ENCODE data around the gene IHH. TPM values are rescaled to one million over a fixed set of nuclear protein-coding genes. Genes with fewer than 3 reads are reported as not detected.
A peak's percentile ranks its signal among the peaks of the same experiment; 100 is the strongest.

Gene IHH
- total RNA-seq, 1 experiment from 2014 or later = 0.17 TPM

- TF ChIP-seq, protein P1, sequence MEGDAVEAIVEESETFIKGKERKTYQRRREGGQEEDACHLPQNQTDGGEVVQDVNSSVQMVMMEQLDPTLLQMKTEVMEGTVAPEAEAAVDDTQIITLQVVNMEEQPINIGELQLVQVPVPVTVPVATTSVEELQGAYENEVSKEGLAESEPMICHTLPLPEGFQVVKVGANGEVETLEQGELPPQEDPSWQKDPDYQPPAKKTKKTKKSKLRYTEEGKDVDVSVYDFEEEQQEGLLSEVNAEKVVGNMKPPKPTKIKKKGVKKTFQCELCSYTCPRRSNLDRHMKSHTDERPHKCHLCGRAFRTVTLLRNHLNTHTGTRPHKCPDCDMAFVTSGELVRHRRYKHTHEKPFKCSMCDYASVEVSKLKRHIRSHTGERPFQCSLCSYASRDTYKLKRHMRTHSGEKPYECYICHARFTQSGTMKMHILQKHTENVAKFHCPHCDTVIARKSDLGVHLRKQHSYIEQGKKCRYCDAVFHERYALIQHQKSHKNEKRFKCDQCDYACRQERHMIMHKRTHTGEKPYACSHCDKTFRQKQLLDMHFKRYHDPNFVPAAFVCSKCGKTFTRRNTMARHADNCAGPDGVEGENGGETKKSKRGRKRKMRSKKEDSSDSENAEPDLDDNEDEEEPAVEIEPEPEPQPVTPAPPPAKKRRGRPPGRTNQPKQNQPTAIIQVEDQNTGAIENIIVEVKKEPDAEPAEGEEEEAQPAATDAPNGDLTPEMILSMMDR (IDR thresholded peaks at IDR 0.05 in 2 of 3, conservative IDR thresholded peaks at IDR 0.05 in 1 of 3; ENCODE audit: borderline replicate concordance in 1 of 3, insufficient read depth in 1 of 3, low read depth in 2 of 3, low read length in 2 of 3) = no peak
- no peak for TF ChIP-seq EZH2phosphoT487 (IDR thresholded peaks at IDR 0.05; ENCODE audit: borderline replicate concordance)
- no peak for TF ChIP-seq EGR1 (IDR thresholded peaks at IDR 0.05; ENCODE audit: low read depth)
- no peak for TF ChIP-seq POLR2A (IDR thresholded peaks at IDR 0.05; ENCODE audit: borderline replicate concordance, extremely low read depth, insufficient read depth, insufficient read length)
- no peak for TF ChIP-seq ELF1 (IDR thresholded peaks at IDR 0.05; ENCODE audit: borderline replicate concordance, low read depth)
- TF ChIP-seq SIN3A (IDR thresholded peaks at IDR 0.05; ENCODE audit: low read depth) = no peak
- TF ChIP-seq ZFX (IDR thresholded peaks at IDR 0.05) = no peak
- TF ChIP-seq JUND (IDR thresholded peaks at IDR 0.05) = no peak
- TF ChIP-seq TCF7L2 (IDR thresholded peaks at IDR 0.05; ENCODE audit: borderline replicate concordance, extremely low read depth, insufficient read depth, insufficient read length) = no peak
- no peak for TF ChIP-seq EZH2 (IDR thresholded peaks at IDR 0.05)
- no peak for TF ChIP-seq RAD21 (IDR thresholded peaks at IDR 0.05; ENCODE audit: low read depth)
Observed at GRCh38 chr2:219076253-219076652, 15.5 kb upstream of the IHH start (continued).

DNA sequence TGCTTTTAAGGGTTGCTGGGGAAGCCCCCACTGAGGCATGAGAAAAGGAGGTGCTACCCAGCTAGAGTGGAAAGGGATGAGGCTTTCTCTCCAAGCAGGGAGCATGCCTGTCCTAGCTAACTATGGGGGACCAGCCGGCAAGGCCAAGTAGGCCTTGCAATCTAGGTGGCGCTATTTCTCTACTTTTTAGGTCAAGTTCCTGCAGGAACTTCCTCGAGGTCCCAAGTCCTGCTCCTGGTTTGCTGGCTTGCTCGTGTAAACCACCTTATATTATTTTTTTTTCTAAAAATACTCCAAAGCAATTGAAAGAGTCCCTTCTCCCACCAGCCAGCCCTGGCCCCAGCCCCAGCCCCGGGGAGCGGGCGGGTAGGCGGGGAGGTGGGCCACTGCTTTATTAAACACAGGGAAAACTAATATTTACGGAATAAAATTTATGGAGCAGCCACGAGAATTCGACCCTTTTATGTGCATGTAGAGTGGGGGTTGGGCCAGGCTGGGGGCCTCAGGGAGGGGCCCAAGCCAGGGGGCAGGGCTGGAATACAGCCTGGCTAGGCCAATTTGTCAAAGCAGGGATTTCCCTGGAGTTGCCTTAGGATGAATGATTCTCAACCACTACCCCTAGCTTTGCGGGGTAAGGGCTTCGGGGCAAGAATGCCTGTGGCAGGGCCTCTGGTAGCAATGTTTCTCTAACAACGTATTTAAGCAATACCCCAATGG is 12.8 kb upstream of the IHH start:
- ChIA-PET POLR2A (interaction anchor here (1.2 kb wide), 1 partner anchor 31 kb away, joined by 3 read pairs; no protein-coding TSS in a partner anchor), CTCF (interaction anchor here (0.5 to 4.8 kb wide), 20 partner anchors 10 to 448 kb away, joined by 3 to 64 read pairs (median 4); partner anchors contain the start of gene IHH), RAD21 (ENCODE audit: low non-redundant PET in 1 of 2, low total read pairs in 2 of 2, uncharacterized antibody in 2 of 2, unreplicated experiment in 2 of 2) (interaction anchor here (1.3 to 1.8 kb wide), 2 partner anchors 46 to 81 kb away, joined by 4 to 9 read pairs (median 5); no protein-coding TSS in a partner anchor)
- peak; percentile 90 for ATAC-seq
- peaks cover 0 to 9% of the 10 kb centered on the region in 2 experiments; a peak in 1 of 4 replicates for H3K4me1 ChIP-seq (ENCODE audit: control insufficient read depth in 1 of 2, insufficient read depth in 2 of 2, low read length in 2 of 2)
- H3K27me3 ChIP-seq (ENCODE audit: insufficient read depth, low read length) = no peaks in the 10 kb centered on the region
- no peak overlapping the region for H3K9ac ChIP-seq (ENCODE audit: low read length)
- no peak overlapping the region for H3K4me2 ChIP-seq (ENCODE audit: low read length)
- no peaks in the 10 kb centered on the region for H3K9me3 ChIP-seq (ENCODE audit: control insufficient read depth in 1 of 2, insufficient read depth in 1 of 2, low read depth in 1 of 2, low read length in 2 of 2)
- H4K20me1 ChIP-seq (ENCODE audit: insufficient read depth) = no peaks in the 10 kb centered on the region
- intact Hi-C loops (cut with micrococcal nuclease) = loop anchor here (1.0 to 5.0 kb wide), 3 partner anchors 46 to 82 kb away; no protein-coding TSS in a partner anchor
- H2AFZ ChIP-seq (ENCODE audit: low read depth, low read length, poor library complexity, severe bottlenecking) = no peak overlapping the region
- peak; percentile 55 for DNase-seq (ENCODE audit: low read depth, low spot score)
- H3K9me2 ChIP-seq (ENCODE audit: insufficient read depth) = no peaks in the 10 kb centered on the region
- no peaks in the 10 kb centered on the region for H3K79me2 ChIP-seq (ENCODE audit: insufficient read depth, low read length)
- H3K27ac ChIP-seq (ENCODE audit: low read depth, low read length) = no peak overlapping the region
- no TSS peak for BruUV-seq (replicated peaks)
- H3K36me3 ChIP-seq (ENCODE audit: control insufficient read depth in 1 of 2, insufficient read depth in 2 of 2, low read length in 2 of 2) = no peaks in the 10 kb centered on the region; a peak in 1 of 4 replicates
- no peak overlapping the region for H3K4me3 ChIP-seq (replicated peaks in 1 of 2; ENCODE audit: low read depth in 1 of 2, low read length in 2 of 2)
- TF ChIP-seq SP1 (IDR thresholded peaks at IDR 0.05; ENCODE audit: low read depth) = no peak
- TF ChIP-seq, protein P1 (IDR thresholded peaks at IDR 0.05 in 2 of 3, conservative IDR thresholded peaks at IDR 0.05 in 1 of 3; ENCODE audit: borderline replicate concordance in 1 of 3, insufficient read depth in 1 of 3, low read depth in 2 of 3, low read length in 2 of 3) = peak; percentile 75 to 83 (median 80)
- no peak for TF ChIP-seq ZNF274 (IDR thresholded peaks at IDR 0.05; ENCODE audit: low read depth, low read length)
- TF ChIP-seq, protein P2, sequence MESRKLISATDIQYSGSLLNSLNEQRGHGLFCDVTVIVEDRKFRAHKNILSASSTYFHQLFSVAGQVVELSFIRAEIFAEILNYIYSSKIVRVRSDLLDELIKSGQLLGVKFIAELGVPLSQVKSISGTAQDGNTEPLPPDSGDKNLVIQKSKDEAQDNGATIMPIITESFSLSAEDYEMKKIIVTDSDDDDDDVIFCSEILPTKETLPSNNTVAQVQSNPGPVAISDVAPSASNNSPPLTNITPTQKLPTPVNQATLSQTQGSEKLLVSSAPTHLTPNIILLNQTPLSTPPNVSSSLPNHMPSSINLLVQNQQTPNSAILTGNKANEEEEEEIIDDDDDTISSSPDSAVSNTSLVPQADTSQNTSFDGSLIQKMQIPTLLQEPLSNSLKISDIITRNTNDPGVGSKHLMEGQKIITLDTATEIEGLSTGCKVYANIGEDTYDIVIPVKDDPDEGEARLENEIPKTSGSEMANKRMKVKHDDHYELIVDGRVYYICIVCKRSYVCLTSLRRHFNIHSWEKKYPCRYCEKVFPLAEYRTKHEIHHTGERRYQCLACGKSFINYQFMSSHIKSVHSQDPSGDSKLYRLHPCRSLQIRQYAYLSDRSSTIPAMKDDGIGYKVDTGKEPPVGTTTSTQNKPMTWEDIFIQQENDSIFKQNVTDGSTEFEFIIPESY (IDR thresholded peaks at IDR 0.05; ENCODE audit: extremely low read depth, insufficient replicate concordance, low read length) = no peak
- no peak for TF ChIP-seq POLR2A (IDR thresholded peaks at IDR 0.05; ENCODE audit: borderline replicate concordance, extremely low read depth, insufficient read depth, insufficient read length)
- no peak for TF ChIP-seq EZH2phosphoT487 (IDR thresholded peaks at IDR 0.05; ENCODE audit: borderline replicate concordance)
- no peak; the same call in 1 of the 2 replicates for TF ChIP-seq ZFX (IDR thresholded peaks at IDR 0.05)
- no peak for TF ChIP-seq CBX3 (IDR thresholded peaks at IDR 0.05; ENCODE audit: low read depth)
- peak; percentile 79 for TF ChIP-seq RAD21 (IDR thresholded peaks at IDR 0.05; ENCODE audit: low read depth)
